SK-N-MC (cell line): ENCODE results near the gene GOLPH3.

Experiments used
- EZH2 ChIP-seq: fragments of 200-600 bp; sonication (generic); IDR thresholded peaks from one replicate; pipeline ENCODE4 v1.6.1; 2017; ENCODE audit warnings: antibody characterized with exemption
- POLR2AphosphoS5 ChIP-seq: IDR thresholded peaks from 2 replicates; pipeline ENCODE4 v1.6.1; 2012; ENCODE audit warnings: mild to moderate bottlenecking, low read depth, low read length, borderline replicate concordance

- TF ChIP-seq EZH2 (no peak), POLR2AphosphoS5 (no peak)
Measured at GRCh38 chr5:32094691-32095090, 79.4 kb downstream of the GOLPH3 start.
